HUES64 (cell line): ENCODE results near the gene TBATA.
"Not testable (repeated sequence)": the region's sequence is repeated elsewhere in the genome, so short reads cannot be mapped to it uniquely, and the experiment has no call there.

Experiments
- H3K27ac ChIP-seq: 2 replicates; pipeline ENCODE4 v1.7.0; 2013; ENCODE audit warnings: low read depth, low read length, inconsistent platforms
- H3K27me3 ChIP-seq: 2 replicates; pipeline ENCODE4 v1.6.1; 2013; ENCODE audit warnings: mild to moderate bottlenecking, low read length; ENCODE audit not compliant: insufficient read depth
- H3K36me3 ChIP-seq: 2 replicates; pipeline ENCODE4 v1.6.1; 2013; ENCODE audit warnings: mild to moderate bottlenecking, low read length; ENCODE audit not compliant: insufficient read depth
- H3K4me1 ChIP-seq: 2 replicates; pipeline ENCODE4 v1.6.1; 2013; ENCODE audit warnings: mild to moderate bottlenecking, low read length, moderate library complexity; ENCODE audit not compliant: insufficient read depth
- H3K4me3 ChIP-seq: 2 replicates; pipeline ENCODE4 v1.5.1; 2013; ENCODE audit warnings: mild to moderate bottlenecking, low read length, moderate library complexity
- H3K9ac ChIP-seq: 2 replicates; pipeline ENCODE4 v1.6.1; 2013; ENCODE audit warnings: mild to moderate bottlenecking, low read depth, low read length
- H3K9me3 ChIP-seq: 2 replicates; pipeline ENCODE4 v1.6.1; 2013; ENCODE audit warnings: low read depth, low read length; ENCODE audit not compliant: insufficient read depth
- WGBS: fragments of 150-250, 120-280 bp; methylation state at CpG from one replicate; pipeline ENCODE4 v1.1.7; 2013; ENCODE audit warnings: missing lambda C conversion rate; 5-methylcytosine and 5-hydroxymethylcytosine counted together

Gene TBATA

DNA sequence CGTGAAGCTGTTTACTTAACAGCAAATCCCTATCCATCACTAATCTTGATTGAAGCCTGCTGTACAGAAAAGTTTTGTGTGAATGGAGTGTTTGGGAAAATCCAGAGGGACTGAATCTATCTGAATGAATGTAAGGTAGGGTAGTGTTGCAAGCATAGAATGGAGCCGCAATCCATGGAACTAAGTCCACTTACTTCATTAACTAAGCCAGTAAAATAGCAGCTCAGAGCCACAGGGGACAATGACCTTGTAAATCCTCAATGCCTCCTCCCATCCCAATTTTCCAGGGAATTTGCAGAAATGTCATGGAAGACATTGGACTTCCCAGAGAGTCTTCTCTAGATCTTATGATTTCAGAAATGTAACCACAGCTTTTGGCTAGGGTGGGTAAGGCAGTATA, 15.2 kb downstream of the TBATA start:
- Histone ChIP-seq H3K36me3 (no peaks in the 10 kb centered on the region), H3K9ac (no peak overlapping the region)

DNA sequence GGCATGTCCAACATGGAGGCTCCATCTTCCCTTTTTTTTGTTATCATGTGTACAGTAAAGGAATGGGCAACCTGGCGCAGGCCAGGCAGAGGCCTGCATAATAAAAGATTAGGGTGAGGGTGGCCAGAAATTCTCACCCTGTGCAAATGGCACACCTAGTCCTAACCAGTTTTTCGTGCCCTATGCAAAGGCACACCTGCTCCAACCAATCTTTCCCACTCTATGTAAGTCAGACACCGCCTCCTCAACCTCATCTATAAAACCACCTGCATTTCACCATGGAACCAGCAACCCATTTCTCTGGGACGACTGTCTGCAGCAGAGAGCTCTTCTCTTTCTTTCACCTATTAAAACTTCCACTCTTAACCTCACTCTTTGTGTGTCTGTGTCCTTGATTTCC, 16.1 kb downstream of the TBATA start:
- no peak overlapping the region for H3K9ac ChIP-seq
- H3K27ac ChIP-seq: no peak overlapping the region
- WGBS: 89% methylated on average over 4 of the region's 4 CpGs

More for the DNA sequence above, 15.2 kb downstream of the TBATA start:
- no peaks in the 10 kb centered on the region for H3K4me1 ChIP-seq
- peaks cover 17% of the 10 kb centered on the region for H3K9me3 ChIP-seq
- no peaks in the 10 kb centered on the region for H3K27me3 ChIP-seq
- H3K27ac ChIP-seq: no peak overlapping the region
- WGBS: 92% methylated on average over 2 of the region's 2 CpGs
- no peak overlapping the region for H3K4me3 ChIP-seq

DNA sequence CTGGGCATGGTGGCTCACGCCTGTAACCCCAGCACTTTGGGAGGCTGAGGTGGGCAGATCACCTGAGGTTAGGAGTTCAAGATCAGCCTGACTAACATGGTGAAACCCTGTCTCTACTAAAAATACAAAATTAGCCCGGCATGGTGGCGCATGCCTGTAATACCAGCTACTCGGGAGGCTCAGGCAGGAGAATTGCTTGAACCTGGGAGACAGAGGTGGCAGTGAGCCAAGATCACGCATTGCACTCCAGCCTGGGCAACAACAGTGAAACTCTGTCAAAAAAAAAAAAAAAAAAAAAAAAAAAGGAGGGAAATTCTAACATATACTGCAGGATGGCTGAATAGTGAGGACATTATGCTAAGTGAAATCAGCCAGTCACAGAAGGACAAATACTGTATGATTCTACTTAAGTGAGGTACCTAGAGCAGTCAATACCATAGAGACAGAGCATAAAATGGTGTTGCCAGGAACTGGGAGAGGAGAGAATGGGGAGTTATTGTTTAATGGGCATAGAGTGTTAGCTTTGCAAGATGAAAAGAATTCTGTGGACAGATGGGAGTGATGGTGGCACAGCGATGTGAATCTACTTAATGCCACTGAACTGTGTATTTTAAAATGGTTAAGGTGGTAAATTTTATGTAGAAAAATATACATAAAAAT, 17.0 kb downstream of the TBATA start:
- not testable (repeated sequence) for H3K27ac ChIP-seq, H3K4me3 ChIP-seq, H3K36me3 ChIP-seq, H3K4me1 ChIP-seq, H3K27me3 ChIP-seq, H3K9ac ChIP-seq
- WGBS: 92% methylated on average over 6 of the region's 6 CpGs
- H3K9me3 ChIP-seq: peaks cover 17% of the 10 kb centered on the region

More for the DNA sequence above, 16.1 kb downstream of the TBATA start:
- no peak overlapping the region for H3K4me3 ChIP-seq
- H3K27me3 ChIP-seq: no peaks in the 10 kb centered on the region
- no peaks in the 10 kb centered on the region for H3K4me1 ChIP-seq
- peaks cover 17% of the 10 kb centered on the region for H3K9me3 ChIP-seq
- no peaks in the 10 kb centered on the region for H3K36me3 ChIP-seq

DNA sequence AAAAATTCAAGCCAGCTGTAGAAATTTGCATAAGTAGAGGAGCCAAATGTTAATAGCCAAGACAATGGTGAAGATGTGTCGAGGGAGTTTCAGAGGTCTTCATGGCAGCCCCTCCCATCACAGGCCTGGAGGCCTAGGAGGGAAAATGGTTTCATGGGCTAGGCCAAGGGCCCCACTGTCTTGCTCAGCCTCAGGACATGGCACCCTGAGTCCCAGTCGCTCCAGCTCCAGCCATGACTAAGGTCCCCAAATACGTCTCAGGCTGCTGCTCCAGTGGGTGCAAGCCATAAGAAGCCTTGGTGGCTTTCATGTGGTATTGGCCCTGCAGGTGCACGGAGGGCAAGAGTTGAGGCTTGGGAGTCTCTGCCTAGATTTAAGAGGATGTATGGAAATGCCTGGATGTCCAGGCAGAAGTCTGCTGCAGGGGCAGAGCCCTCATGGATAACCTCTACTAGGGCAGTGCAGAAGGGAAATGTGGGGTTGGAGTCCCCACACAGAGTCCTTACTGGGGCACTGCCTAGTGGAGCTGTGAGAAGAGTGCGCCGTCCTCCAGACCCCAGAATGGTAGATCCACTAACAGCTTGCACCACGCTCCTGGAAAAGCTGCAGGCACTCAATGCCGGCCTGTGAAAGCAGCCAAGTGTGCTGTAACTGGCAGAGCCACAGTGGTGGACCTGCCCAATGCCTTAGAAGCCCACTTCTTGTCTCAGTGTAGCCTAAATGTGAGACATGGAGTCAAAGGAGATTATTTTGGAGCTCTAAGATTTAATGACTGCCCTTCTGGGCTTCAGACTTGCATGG, 19.2 kb downstream of the TBATA start:
- Histone ChIP-seq H3K27ac (no peak overlapping the region), H3K27me3 (no peaks in the 10 kb centered on the region), H3K9me3 (peaks cover 17% of the 10 kb centered on the region), H3K36me3 (no peaks in the 10 kb centered on the region), H3K4me1 (peaks cover 5% of the 10 kb centered on the region), H3K9ac (no peak overlapping the region), H3K4me3 (no peak overlapping the region)
- 93% methylated on average over 8 of the region's 8 CpGs for WGBS

DNA sequence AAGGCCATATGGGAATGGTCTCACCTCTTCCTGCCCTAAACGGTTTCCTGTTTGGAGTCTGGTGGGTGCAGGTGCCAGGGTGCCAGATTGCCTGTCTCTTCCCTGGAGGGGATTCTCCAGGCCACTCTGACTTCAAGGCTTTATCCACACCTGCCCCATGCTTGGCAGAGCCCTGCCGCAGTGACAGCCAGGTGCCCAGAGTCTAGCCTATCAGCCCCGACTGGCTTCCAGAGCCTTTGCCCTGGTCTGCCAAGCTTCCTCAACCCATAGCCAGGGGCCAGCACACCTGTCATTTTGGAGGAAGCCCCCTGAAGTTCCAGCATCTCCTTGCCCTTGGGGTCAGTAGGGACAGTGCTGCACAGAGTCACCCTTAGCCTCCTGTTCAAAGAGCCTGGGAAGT, 21.6 kb downstream of the TBATA start:
- no peaks in the 10 kb centered on the region for H3K36me3 ChIP-seq
- peaks cover 15% of the 10 kb centered on the region for H3K4me1 ChIP-seq
- H3K9ac ChIP-seq: no peak overlapping the region
- H3K27ac ChIP-seq: no peak overlapping the region
- no peak overlapping the region for H3K4me3 ChIP-seq
- H3K27me3 ChIP-seq: no peaks in the 10 kb centered on the region
- peaks cover 17% of the 10 kb centered on the region for H3K9me3 ChIP-seq
- WGBS: 89% methylated on average over 3 of the region's 3 CpGs

DNA sequence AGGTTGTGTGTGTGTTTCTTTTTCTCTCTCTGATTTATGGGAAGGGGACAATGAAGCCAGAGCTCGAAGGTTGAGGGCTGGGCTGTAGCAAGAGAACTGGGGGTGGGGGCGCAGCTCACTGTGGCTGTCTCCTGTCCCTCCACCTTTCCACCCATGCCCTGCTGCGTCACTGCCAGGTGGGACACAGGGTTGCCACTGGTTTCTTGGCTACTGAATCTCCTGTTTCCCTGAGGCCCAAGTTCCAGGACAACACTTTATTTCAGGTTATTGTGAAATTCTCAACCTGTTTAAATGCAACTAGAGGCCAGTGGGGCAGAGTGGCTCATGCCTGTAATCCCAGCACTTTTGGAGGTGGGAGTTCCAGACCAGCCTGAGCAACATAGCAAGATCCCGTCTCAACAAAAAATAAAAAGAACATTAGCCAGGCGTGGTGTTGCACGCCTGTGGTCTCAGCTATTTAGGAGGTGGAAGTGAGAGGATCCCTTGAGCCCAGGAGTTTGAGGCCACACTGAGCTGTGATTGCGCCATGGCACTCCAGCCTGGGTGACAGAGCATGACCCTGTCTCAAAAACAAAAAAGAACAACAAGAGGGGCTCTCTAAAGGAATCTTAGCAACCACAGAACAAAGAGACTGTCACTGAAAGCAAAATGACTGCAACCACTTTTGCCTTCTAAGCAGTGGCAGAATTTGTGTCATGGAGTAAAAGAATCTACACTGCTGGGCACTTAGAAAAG, 22.6 kb downstream of the TBATA start:
- WGBS: 95% methylated on average over 7 of the region's 7 CpGs
- Histone ChIP-seq H3K9me3 (peaks cover 17% of the 10 kb centered on the region), H3K4me1 (peaks cover 15% of the 10 kb centered on the region), H3K27ac (no peak overlapping the region), H3K36me3 (no peaks in the 10 kb centered on the region), H3K27me3 (no peaks in the 10 kb centered on the region), H3K9ac (no peak overlapping the region), H3K4me3 (no peak overlapping the region)

DNA sequence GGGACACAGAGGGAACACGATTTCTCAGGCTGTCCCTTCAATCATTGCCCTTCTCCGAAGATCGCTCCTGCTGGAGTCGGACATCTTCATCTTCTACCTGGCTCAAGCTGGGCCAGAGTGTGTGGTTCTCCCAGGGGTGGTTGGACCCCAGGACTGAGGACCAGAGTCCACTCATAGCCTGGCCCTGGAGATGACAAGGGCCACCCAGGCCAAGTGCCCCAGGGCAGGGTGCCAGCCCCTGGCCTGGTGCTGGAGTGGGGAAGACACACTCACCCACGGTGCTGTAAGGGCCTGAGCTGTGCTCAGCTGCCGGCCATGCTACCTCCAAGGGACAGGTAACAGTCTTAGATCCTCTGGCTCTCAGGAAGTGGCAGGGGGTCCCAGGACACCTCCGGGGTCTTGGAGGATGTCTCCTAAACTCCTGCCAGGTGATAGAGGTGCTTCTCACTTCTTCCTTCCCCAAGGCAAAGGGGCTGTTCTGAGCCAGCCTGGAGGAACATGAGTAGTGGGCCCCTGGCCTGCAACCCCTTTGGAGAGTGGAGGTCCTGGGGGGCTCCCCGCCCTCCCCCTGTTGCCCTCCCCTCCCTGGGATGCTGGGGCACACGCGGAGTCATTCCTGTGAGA, 23.3 kb downstream of the TBATA start:
- 89% methylated on average over 10 of the region's 10 CpGs for WGBS
- Histone ChIP-seq H3K9me3 (peaks cover 17% of the 10 kb centered on the region), H3K4me3 (no peak overlapping the region), H3K9ac (no peak overlapping the region), H3K36me3 (no peaks in the 10 kb centered on the region), H3K4me1 (peaks cover 15% of the 10 kb centered on the region), H3K27me3 (no peaks in the 10 kb centered on the region), H3K27ac (no peak overlapping the region)

DNA sequence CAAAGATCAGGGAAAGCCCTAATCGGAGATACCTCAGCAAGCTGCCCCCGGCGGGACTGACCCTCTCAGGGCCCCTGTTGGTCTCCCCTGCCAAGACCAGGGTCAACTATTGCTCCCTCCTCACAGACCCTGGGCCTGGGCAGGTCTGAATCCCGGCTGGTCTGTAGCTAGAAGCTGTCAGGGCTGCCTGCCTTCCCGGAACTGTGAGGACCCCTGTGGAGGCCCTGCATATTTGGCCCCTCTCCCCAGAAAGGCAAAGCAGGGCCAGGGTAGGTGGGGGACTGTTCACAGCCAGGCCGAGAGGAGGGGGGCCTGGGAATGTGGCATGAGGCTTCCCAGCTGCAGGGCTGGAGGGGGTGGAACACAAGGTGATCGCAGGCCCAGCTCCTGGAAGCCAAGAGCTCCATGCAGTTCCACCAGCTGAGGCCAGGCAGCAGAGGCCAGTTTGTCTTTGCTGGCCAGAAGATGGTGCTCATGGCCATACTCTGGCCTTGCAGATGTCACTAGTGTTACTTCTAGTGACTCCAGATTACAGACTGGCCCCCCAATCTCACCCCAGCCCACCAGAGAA, 24.1 kb downstream of the TBATA start:
- H3K4me3 ChIP-seq: no peak overlapping the region
- H3K9me3 ChIP-seq: peaks cover 11% of the 10 kb centered on the region
- no peak overlapping the region for H3K27ac ChIP-seq
- H3K4me1 ChIP-seq: peaks cover 15% of the 10 kb centered on the region
- H3K27me3 ChIP-seq: no peaks in the 10 kb centered on the region
- WGBS: 36% methylated on average over 7 of the region's 7 CpGs
- H3K36me3 ChIP-seq: no peaks in the 10 kb centered on the region
- no peak overlapping the region for H3K9ac ChIP-seq

DNA sequence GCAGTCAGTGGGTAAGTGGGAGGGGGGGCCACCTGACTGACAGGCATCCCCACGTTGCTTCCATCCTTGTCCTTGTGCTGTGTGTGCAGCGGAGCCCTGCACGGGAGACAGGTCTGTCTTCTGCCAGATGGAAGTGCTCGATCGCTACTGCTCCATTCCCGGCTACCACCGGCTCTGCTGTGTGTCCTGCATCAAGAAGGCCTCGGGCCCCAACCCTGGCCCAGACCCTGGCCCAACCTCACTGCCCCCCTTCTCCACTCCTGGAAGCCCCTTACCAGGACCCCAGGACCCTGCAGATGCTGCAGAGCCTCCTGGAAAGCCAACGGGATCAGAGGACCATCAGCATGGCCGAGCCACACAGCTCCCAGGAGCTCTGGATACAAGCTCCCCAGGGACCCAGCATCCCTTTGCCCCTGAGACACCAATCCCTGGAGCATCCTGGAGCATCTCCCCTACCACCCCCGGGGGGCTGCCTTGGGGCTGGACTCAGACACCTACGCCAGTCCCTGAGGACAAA, 24.8 kb downstream of the TBATA start:
- peaks cover 3% of the 10 kb centered on the region for H3K9me3 ChIP-seq
- no peaks in the 10 kb centered on the region for H3K27me3 ChIP-seq
- 79% methylated on average over 12 of the region's 12 CpGs for WGBS
- H3K9ac ChIP-seq: no peak overlapping the region
- no peak overlapping the region for H3K4me3 ChIP-seq
- no peak overlapping the region for H3K27ac ChIP-seq
- no peaks in the 10 kb centered on the region for H3K36me3 ChIP-seq
- peaks cover 15% of the 10 kb centered on the region for H3K4me1 ChIP-seq

DNA sequence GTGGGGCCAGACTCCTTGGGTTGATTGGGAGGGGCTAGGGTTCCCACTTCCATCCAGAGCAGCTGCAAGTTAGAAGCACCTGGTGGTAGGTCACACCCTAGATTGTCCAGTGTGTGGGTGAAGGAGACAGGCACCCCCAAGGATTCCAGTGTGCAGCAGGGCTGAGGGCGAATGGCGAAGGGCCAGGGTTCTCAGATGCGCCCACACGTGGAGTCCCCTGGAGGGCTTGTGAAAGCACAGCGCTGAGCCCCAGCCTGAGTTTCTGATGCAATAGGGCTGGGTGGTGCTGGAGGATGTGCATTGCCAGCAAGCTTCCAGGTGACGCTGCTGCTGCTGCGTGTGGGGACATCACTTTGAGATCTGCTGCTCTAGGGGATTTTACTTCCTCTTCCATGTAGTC, 25.4 kb downstream of the TBATA start:
- H3K9me3 ChIP-seq: no peaks in the 10 kb centered on the region
- 60% methylated on average over 7 of the region's 7 CpGs for WGBS
- no peak overlapping the region for H3K27ac ChIP-seq
- no peaks in the 10 kb centered on the region for H3K36me3 ChIP-seq
- H3K4me1 ChIP-seq: peaks cover 15% of the 10 kb centered on the region
- H3K27me3 ChIP-seq: no peaks in the 10 kb centered on the region
- H3K4me3 ChIP-seq: no peak overlapping the region
- H3K9ac ChIP-seq: no peak overlapping the region
